ENCODE data around the gene FAM151A. TPM values are rescaled to one million over a fixed set of nuclear protein-coding genes. Genes with fewer than 3 reads are reported as not detected.

FAM151A gene
- 0.05 TPM in 1 of 5 replicates, not detected in the others for total RNA-seq (2022; extraction: Qiagen RNA extraction)

DNA sequence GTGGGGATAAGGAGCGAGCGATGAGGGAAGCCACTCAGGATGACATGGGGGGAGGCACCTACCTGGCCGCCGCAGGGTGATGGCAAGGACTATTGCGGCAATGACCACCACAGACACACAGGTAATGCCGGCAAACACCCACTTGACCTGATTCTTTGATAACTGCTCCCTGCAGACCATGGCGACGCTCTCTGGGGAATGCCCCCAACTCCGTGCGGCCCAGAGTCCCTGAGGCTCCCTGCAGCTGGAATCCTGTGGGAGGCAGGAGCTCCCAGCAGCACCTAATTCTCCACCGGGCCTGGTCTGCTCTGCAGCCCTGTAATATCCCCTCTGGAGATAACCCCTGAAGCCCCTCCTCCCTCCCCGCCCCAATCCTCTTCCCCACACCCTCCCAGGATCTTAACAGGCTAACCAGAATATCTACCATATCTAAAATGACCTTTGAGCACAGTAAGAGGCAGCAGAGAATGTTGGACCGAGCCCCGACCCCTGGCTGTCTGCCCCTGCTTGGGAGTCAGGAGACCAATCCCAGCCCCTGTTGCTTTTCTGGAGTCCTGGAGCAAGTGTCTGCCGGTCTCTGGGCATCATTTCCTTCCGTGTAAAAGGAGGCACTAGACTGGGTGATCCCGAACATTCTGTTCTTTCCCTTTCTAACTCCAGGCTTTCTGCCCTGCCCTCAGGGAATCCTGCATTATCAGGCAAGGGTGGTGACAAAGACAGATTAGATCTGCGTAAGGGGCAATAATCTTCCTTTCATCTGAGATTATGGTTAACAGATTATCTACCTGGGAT lies at the start of gene FAM151A:
Gene FAM151A, minus strand, starts transcription at position 310 of the 792 bp plus-strand sequence. Its CDS starts 130 bp downstream, at position 180.

DNA sequence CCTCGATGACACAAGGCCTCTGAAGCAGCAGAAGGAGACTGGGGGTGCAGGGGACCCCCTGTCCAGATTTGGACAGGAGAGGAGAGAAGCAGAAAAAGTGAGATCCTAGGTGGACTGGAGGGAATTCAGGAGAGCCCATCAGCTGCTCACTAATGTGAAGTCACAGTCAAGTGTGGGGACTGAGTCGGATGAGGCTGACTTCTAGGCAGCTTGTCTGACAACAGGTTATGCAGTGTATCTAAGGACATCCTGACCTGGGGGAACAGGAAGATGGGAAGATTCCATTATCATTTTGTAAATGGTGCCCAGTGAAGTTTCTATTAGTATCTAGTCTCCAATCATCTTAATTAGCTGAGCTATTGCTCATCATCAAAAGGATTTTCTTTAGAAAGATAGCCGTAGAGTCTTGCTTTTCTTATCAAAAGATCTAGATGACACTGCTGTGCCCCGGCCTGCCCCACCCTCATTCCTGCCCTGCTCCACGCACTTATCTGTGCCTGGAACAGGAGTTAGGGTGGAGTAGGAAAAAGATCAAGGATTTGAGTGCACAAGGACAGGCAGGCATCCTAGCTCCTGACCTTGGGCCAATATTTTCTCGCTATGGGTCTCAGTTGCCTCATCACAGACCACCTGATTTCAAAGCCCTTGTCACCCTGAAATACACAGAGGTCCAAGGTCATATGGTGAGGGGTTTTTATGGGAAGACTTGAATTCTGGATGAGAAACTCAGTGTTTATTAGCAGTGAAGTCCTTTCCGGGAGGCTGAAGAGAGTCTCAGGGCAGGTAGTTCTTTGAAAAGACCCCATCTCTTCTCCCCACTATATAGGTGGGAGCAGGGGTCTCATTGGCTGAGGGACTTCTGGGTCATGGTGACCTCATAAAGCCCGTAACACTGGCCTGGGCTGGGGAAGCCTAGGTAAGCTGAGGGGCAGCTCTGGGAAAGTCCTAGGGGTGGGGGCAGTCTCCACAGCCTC lies 17.8 kb upstream of the FAM151A start, which contains the start of gene MROH7:
Gene MROH7, plus strand, starts transcription at position 924 of the 974 bp plus-strand sequence. CDS start 11,141 bp downstream, outside the sequence.

Other genes starting within 250 kb of the FAM151A start
- gene SSBP3, start 217.1 kb downstream of the FAM151A start, total RNA-seq (2022; extraction: Qiagen RNA extraction): 8.3 to 10.4 TPM (median 8.4 TPM) in 5 replicates
- gene ACOT11, start 75.3 kb downstream of the FAM151A start, total RNA-seq (2022; extraction: Qiagen RNA extraction): 1.8 to 2.7 TPM (median 2.3 TPM) in 5 replicates
- gene MROH7, start 18.3 kb upstream of the FAM151A start, total RNA-seq (2022; extraction: Qiagen RNA extraction): not detected in 5 replicates
- 27.1 to 39.1 TPM (median 28.3 TPM) in 5 replicates for gene TTC4, start 92.3 kb upstream of the FAM151A start, total RNA-seq (2022; extraction: Qiagen RNA extraction)
- gene PARS2, start 141.0 kb upstream of the FAM151A start, total RNA-seq (2022; extraction: Qiagen RNA extraction): 3.6 to 5.4 TPM (median 4.8 TPM) in 5 replicates
- not detected in 5 replicates for gene TTC22, start 177.8 kb upstream of the FAM151A start, total RNA-seq (2022; extraction: Qiagen RNA extraction)